Stimulated activated CD4-positive, alpha-beta T cell treated with anti-CD3 and anti-CD28 coated beads, Interleukin-1b, Interleukin-23, amount 100 ng/mL, for 48 hours (primary cell): ENCODE measurements around the gene ACAD11.
"Not testable (repeated sequence)": the region's sequence is repeated elsewhere in the genome, so short reads cannot be mapped to it uniquely, and the experiment has no call there.

Source experiments
- DNase-seq: peaks from one replicate; pipeline ENCODE4 v3.0.0-alpha.2; 2020

The ACAD11 gene

DNA sequence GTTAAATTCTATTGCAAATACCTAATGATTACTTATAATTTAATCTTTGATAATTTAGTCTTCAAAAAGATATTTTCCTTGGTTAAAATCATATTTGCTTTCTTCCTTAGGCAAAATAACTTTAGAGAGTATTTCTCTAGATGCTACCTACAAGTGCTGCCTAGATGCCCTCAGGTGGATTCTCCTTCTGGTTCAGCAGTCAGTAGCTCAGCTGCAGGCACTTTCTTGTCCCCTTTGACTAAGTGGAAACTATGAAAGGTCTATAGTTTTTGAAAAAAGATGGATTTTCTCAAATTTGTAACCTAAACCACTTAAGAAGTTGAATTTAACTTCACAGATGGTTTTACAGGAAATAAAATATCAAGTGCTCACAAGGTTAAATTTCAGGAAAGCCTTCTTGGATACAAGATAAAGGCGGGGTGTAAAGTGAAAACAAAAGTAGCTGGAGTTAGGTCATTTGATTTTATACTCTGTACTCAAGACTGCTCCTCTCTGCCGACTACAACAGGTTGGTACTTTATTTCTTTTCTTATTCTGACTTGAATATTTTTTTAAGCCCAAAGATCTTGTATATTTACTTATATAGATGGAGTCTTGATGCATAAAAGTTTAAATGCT is 62.7 kb downstream of the ACAD11 start, which contains the start of gene ACKR4:
Gene ACKR4 (plus strand): TSS at position 455 of the 618 bp plus-strand sequence. CDS start 3,128 bp downstream, outside the sequence.
- DNase-seq = no peak

DNA sequence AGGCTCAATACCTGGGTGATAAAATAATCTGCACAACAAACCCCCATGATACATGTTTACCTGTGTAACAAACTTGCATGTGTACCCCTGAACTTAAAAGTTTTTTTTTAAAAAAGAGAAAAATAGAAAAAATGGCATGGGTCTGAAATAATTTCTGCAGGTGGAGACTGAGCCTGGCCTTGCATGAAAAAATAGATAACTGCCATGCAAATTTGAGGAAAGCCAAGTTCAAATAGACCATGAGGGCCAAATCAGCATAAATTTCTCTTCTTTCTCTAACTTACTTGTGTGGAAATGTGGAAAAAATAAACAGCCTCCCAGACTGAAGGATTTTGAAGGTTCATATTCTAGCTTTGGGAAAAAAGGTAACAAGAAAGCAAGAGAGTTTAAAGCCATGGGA is 63.3 kb downstream of the ACAD11 start:
- no peak for DNase-seq

- DNase-seq = no peak
Measured at GRCh38 chr3:132595014-132595413, 64.6 kb downstream of the ACAD11 start.

DNA sequence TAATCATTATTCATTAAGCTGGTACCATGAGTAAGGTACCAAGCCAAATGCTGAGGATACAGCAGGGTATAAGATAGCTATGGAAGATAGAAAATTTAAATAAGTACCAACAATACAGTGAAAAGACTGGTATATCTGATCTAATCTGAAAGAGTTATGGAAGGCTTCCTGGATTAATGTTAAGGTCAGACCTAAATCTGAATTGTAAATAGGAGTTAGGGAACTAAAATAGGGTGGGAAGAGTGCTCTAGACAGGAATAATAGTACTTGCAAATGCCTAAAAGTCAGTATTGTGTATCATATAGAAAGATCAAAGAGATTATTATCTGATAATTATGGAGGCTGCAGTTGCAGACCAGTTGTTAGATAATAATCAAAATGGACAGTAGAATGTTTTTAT is 65.1 kb downstream of the ACAD11 start:
- no peak for DNase-seq

DNA sequence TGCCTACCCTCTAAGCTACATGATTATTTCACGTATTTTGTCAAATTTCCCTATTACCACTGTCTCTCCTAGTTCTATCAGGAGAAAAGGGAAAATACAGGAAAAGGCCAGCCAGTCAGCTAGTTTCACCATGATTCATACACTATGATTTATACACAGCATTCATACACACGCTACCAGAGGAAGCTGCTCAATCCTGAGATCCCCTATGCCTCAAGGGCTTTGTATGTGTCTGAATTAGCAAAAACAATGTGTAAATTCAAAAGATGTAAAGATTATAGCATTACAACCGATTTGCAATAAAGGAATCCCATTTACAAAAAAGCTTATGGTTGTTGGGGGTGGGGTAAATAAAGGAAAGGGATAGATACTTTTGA is 65.7 kb downstream of the ACAD11 start:
- DNase-seq = no peak

GRCh38 chr3:132593241-132593946 is 66.2 kb downstream of the ACAD11 start:
- no peak for DNase-seq

DNA sequence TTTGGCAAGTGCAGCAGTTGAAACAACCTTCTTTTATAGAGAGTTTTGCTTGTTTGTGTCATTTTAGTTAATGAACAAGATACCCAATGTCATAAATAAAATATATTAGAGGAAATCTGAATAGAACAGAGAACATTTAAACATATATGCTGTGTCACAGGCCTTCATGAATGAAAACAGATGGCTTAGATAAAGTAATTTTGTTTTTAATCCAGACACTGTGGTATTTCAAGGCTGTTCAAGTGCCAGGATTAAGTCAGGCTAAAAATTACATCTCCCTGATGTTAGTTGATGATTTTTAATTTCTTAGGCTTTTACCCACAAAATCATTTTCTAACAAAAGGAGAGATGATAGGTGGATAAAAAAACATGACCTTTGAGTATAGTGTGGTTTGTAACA is 67.4 kb downstream of the ACAD11 start:
- DNase-seq = no peak

- no peak for DNase-seq
Measured at GRCh38 chr3:132587401-132587800, 72.2 kb downstream of the ACAD11 start.

DNA sequence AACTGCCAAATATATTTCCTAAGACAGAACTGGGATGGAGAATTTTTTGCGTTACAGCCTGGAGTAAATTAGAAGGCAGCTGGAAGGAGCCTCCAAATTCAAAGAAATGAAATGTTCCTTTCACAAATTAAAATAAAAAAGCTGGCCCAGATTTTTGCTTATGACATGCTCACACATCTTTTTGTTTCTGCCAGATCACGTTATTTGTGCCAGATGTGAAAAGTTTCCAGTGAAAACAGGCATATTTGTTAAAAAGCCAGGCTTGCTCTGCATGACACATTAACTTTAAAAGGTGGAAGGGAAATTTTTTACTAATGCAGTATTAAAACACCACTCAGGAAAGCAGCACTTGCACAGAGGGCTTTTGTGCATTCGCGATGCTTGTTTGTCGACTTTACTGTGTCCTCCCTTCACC is 85.8 kb downstream of the ACAD11 start:
- no peak for DNase-seq

DNA sequence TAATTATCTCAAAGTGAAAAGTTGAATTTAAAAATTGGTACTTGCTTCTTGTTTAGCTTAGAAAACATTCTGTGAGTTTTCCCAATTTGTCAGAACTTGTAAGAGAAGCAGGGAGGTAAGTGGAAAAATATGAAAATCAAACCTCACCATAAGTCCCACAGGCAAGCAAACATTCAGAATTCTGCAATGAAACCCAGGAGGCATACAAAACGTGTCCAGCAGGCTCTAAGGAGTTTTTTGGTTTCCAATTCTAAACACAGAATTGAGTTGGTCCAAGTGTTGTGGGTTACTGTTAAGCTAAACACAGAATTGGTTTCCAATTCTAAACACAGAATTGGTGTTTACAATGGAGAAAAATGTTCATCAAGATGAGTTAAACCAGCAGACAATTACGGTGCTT is 89.6 kb downstream of the ACAD11 start:
- no peak for DNase-seq

DNA sequence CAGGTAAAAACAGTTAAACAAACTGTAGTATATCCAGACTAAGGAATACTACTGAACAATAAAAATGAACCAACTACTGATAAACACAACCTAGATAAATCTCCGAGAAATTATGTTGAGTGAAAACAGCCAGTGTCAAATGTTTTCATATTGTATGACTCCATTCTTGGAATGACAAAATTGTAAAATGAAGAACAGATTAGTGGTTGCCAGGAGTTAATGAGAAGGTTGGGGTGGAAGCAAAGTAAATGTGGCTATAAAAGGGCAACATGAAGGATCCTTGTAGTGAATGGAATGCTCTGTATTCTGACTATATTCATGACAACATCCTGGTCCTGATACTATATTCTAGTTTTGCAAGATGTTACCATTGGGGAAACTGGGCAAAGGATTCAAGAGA is 90.0 kb downstream of the ACAD11 start:
- no peak for DNase-seq

- DNase-seq = no peak
Measured at GRCh38 chr3:132569153-132569552, 90.5 kb downstream of the ACAD11 start.

DNA sequence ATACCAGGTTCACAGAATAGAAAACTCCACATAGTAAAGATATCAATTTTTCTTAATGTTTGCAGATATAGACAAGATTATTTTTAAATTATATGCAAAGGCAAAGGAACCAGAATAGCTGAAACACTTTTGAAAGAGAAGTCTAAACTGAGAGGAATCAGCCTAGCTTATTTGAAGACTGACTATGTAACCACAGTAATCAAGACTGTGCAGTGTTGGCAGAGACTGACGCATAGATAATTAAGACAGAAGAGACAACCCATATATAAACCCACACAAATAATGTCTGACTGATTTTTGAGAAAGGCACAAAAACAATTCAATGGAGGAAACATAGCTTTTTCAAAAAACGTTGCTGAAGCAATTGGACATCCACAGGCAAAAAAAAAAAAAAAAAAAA is 91.2 kb downstream of the ACAD11 start:
- no peak for DNase-seq

GRCh38 chr3:132564070-132564465 is 95.5 kb downstream of the ACAD11 start:
- no peak for DNase-seq

- DNase-seq = no peak
Measured at GRCh38 chr3:132563420-132564069, 96.1 kb downstream of the ACAD11 start.

- no peak for DNase-seq
Measured at GRCh38 chr3:132561003-132561402, 98.6 kb downstream of the ACAD11 start.

GRCh38 chr3:132556508-132557159 is 103.0 kb downstream of the ACAD11 start:
- DNase-seq = no peak

DNA sequence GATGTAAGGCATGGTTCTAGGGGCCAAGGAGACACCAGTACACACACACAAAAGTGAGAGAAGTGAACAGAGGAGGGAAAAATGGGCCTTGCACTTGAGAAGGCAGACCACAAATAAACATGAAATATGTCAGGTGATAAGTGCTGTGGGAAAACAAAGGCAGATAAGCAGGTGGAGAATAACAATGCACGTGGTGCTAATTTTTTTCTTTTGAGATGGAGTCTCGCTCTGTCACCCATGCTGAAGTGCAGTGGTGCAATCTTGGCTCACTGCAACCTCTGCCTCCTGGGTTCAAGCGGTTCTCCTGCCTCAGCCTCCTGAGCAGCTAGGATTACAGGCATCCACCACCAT is 103.6 kb downstream of the ACAD11 start:
- DNase-seq = not testable (repeated sequence)

DNA sequence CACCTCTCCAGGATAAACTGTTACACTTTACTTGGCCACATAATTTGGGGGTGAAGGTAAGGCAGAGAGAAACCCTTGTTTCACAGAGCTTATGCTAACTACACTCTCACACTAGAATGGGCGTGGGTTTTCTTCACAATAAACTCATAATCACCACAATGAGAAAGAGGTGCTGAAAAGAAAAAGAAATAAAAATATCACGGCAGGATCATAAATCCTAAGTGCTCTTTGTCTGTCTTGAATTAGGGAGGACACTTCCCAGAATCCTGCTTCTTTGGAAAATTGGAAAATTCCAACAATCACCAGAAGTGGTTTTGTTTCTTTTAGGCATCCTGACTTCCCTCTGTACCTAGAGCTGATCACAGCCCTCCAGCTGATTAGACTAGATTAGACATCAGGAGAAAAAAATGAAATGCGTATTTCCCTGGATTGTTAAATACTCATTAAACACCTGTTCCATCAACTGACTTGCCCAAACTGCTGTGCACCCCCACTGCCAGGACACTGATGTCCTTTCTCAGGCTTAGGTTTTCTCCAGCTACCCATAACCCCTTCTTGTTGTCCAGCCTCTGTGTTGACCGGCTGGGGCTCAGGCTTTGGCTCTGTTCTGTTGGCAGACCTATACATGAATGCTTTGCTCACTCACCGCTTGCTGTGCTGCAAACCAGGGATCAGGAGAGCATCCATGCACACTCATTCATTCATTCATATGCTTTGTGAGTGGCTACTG is 104.1 kb downstream of the ACAD11 start:
- no peak for DNase-seq

GRCh38 chr3:132554437-132554836 is 105.2 kb downstream of the ACAD11 start:
- DNase-seq = no peak

DNA sequence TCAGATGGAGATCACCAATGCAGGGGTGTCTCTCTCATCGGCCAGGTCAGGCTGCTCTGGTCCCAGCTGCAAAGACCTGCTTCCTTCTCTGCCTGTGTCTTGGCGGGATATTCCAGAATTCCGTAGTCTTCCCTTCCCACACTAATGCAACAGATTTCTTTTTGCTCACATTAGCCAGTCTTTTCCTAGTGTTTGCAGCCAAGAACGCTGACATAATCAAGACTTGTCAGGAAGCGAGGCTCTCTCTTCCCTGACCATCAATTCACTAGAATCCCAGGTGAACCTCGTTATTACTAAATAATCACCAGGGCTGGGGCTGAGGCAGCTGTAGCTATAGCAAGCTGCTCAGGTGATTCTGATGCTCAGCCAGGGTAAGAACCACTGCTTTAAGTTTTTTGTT is 105.8 kb downstream of the ACAD11 start:
- DNase-seq = no peak

GRCh38 chr3:132550579-132551305 is 108.9 kb downstream of the ACAD11 start:
- no peak for DNase-seq
